Brain microvascular endothelial cell (primary cell): ENCODE measurements around the gene WDR62.

Experiments used
- DNase-seq: peaks from one replicate; pipeline ENCODE4 v3.0.0-alpha.2; 2020
- H3K27ac ChIP-seq: fragments of 250-450 bp; sonication (Bioruptor Pico); 2 replicates; pipeline ENCODE4 v1.5.1; 2020; ENCODE audit warnings: mild to moderate bottlenecking, moderate library complexity
- H3K27me3 ChIP-seq: fragments of 250-450 bp; sonication (Bioruptor Pico); replicated peaks from 2 replicates; pipeline ENCODE4 v1.5.1; 2020; ENCODE audit warnings: mild to moderate bottlenecking
- H3K36me3 ChIP-seq: fragments of 250-450 bp; sonication (Bioruptor Pico); replicated peaks from 2 replicates; pipeline ENCODE4 v1.5.1; 2020; ENCODE audit warnings: mild to moderate bottlenecking
- H3K4me3 ChIP-seq: 2 replicates; pipeline ENCODE4 v1.5.1; 2011; ENCODE audit warnings: low read depth, mild to moderate bottlenecking, control low read depth, low read length, moderate library complexity
- in situ Hi-C: cut with HindIII; loops from 2 replicates; pipeline ENCODE4 v1.10.0; 2017; ENCODE audit warnings: low sequenced_read_pairs, low pct_ligation_motif_present
- TF ChIP-seq, protein P1 (sequence below): IDR thresholded peaks from 2 replicates; pipeline ENCODE4 v1.5.1; 2011; ENCODE audit warnings: low read depth, mild to moderate bottlenecking, moderate library complexity, low read length, control low read depth, inconsistent platforms; ENCODE audit errors: missing control alignments

The WDR62 gene

DNA sequence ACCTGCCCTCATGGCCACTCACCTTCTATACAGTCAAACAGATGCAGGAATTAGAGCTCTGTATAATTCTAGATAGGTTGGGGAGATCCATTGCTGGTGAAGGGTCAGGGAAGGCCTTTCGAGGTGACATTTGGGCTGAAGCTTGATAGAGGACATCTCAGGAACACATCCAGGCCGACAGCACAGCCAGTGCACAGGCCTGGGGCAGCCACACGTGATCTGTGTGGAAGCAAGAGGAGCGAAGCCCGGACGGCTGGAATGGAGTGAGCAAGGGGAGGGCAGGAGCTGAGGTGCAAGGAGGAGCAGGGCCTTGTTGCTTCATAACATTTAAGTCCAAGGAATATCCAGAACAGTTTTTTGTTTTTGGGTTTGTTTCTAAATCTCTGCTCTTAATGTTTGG is 51.7 kb downstream of the WDR62 start:
- in situ Hi-C loops = no loop called here
- TF ChIP-seq, protein P1, sequence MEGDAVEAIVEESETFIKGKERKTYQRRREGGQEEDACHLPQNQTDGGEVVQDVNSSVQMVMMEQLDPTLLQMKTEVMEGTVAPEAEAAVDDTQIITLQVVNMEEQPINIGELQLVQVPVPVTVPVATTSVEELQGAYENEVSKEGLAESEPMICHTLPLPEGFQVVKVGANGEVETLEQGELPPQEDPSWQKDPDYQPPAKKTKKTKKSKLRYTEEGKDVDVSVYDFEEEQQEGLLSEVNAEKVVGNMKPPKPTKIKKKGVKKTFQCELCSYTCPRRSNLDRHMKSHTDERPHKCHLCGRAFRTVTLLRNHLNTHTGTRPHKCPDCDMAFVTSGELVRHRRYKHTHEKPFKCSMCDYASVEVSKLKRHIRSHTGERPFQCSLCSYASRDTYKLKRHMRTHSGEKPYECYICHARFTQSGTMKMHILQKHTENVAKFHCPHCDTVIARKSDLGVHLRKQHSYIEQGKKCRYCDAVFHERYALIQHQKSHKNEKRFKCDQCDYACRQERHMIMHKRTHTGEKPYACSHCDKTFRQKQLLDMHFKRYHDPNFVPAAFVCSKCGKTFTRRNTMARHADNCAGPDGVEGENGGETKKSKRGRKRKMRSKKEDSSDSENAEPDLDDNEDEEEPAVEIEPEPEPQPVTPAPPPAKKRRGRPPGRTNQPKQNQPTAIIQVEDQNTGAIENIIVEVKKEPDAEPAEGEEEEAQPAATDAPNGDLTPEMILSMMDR = no peak
- H3K27ac ChIP-seq = no peak overlapping the region
- H3K27me3 ChIP-seq = no peaks in the 10 kb centered on the region
- no peak for DNase-seq
- H3K36me3 ChIP-seq = no peaks in the 10 kb centered on the region
- no peak overlapping the region for H3K4me3 ChIP-seq

- H3K4me3 ChIP-seq = no peak overlapping the region
- H3K27me3 ChIP-seq = no peaks in the 10 kb centered on the region
- no peaks in the 10 kb centered on the region for H3K36me3 ChIP-seq
- in situ Hi-C loops = no loop called here
- TF ChIP-seq, protein P1 = no peak
- no peak overlapping the region for H3K27ac ChIP-seq
- DNase-seq = no peak
These were observed 52.3 kb downstream of the WDR62 start for GRCh38 chr19:36106991-36107390.

DNA sequence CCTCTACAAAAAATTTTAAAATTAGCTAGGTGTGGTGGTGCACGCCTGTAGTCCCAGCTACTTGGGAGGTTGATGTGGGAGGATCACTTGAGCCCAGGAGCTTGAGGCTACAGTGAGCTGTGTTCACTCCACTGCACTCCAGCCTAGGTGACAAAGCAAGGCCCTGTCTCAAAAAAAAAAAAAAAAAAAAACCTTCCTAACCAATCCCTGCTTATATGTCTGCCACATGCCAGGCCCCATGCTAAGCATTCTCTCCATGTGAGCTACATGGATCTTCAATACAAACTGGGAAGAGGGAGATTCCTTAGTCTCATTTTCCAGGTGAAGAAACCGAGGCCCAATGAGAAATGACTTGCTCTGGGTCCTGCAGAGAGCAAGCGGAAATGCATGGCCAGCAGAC is 54.0 kb downstream of the WDR62 start:
- DNase-seq = no peak
- no peak overlapping the region for H3K27ac ChIP-seq
- H3K27me3 ChIP-seq = no peaks in the 10 kb centered on the region
- TF ChIP-seq, protein P1 = no peak
- in situ Hi-C loops = no loop called here
- H3K4me3 ChIP-seq = no peak overlapping the region
- no peaks in the 10 kb centered on the region for H3K36me3 ChIP-seq

DNA sequence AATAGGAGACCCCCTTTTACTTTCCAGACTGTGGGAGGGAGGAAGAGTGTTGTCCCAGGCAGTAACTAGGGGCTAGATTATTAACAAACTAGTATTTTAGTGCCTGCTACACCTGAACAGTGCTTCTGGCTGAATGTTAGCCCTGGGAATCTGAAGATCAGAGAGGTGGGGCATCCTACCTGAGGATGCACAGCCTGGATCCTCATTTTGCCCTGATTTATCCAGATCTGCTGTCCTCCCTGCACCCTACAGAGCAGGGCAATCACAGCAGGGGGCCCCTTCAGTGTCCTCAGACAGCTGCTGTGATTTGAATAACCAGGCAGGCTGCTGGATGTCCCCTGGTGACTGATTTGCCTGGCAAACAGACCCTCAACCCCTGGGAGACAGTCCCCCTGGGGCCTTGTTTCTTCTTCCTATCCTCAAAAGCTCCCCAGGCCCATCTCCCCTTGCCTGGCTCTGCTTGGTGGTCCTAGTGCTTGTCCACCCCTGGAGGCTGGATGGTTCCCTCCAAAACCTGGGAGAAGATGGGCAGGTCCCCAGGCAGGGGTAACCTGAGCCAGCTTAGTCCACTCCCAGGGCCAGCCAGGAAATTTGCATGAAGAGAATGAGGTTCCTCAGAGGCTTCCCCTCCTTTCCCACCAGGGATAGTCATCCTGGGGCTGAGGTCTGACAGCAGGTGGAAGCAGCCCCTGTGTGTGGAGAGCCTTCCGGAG is 55.9 kb downstream of the WDR62 start, which contains the start of gene OVOL3:
OVOL3 (plus strand) TSS at position 657 of the 713 bp plus-strand sequence. CDS start 60 bp downstream, outside the sequence.
- Histone ChIP-seq H3K36me3 (no peaks in the 10 kb centered on the region), H3K27me3 (no peaks in the 10 kb centered on the region), H3K27ac (no peak within 1 kb of the TSS), H3K4me3 (no peak within 1 kb of the TSS)
- TF ChIP-seq, protein P1 = no peak
- in situ Hi-C loops = no loop called here
- no peak for DNase-seq

GRCh38 chr19:36111200-36111539 is 56.5 kb downstream of the WDR62 start:
- H3K27me3 ChIP-seq = no peaks in the 10 kb centered on the region
- no peak overlapping the region for H3K4me3 ChIP-seq
- TF ChIP-seq, protein P1 = no peak
- no peak for DNase-seq
- no peaks in the 10 kb centered on the region for H3K36me3 ChIP-seq
- in situ Hi-C loops = no loop called here
- H3K27ac ChIP-seq = no peak overlapping the region

- DNase-seq = no peak
- TF ChIP-seq, protein P1 = no peak
- H3K27ac ChIP-seq = no peak overlapping the region
- H3K4me3 ChIP-seq = no peak overlapping the region
- no peaks in the 10 kb centered on the region for H3K27me3 ChIP-seq
- no peaks in the 10 kb centered on the region for H3K36me3 ChIP-seq
- in situ Hi-C loops = no loop called here
These were observed 58.0 kb downstream of the WDR62 start for GRCh38 chr19:36112678-36113077.
